Duodenal mucosa (tissue), 2 donors: Measurements from ENCODE around the gene ELN.
"Not testable (repeated sequence)": the region's sequence is repeated elsewhere in the genome, so short reads cannot be mapped to it uniquely, and the experiment has no call there.

Experiments
- H3K27ac ChIP-seq: one replicate; pipeline ENCODE4 v1.7.0; 2013; ENCODE audit warnings: low read depth, low read length
- H3K27me3 ChIP-seq, 2 donors: one replicate each; pipeline ENCODE4 v1.7.0; 2013; ENCODE audit warnings: low read length in 2 of 2, control low read depth in 1 of 2; ENCODE audit not compliant: insufficient read depth in 2 of 2, control insufficient read depth in 1 of 2
- H3K36me3 ChIP-seq, 2 donors: one replicate each; pipeline ENCODE4 v1.7.0; 2013; ENCODE audit warnings: low read length in 2 of 2, control low read depth in 1 of 2; ENCODE audit not compliant: insufficient read depth in 2 of 2, control insufficient read depth in 1 of 2
- H3K4me1 ChIP-seq, 2 donors: one replicate each; pipeline ENCODE4 v1.7.0; 2013; ENCODE audit warnings: low read length in 2 of 2, control low read depth in 1 of 2; ENCODE audit not compliant: insufficient read depth in 2 of 2, control insufficient read depth in 1 of 2
- H3K4me3 ChIP-seq, 2 donors: one replicate each; pipeline ENCODE4 v1.7.0; 2013; ENCODE audit warnings: low read length in 2 of 2, low read depth in 1 of 2
- H3K9ac ChIP-seq, 2 donors: one replicate each; pipeline ENCODE4 v1.7.0; 2013; ENCODE audit warnings: low read length in 2 of 2, low read depth in 1 of 2
- H3K9me3 ChIP-seq, 2 donors: one replicate each; pipeline ENCODE4 v1.7.0; 2013; ENCODE audit warnings: low read length in 2 of 2, control low read depth in 1 of 2; ENCODE audit not compliant: control insufficient read depth in 1 of 2

ELN gene

GRCh38 chr7:74040791-74041520 is 13.0 kb downstream of the ELN start:
- Histone ChIP-seq H3K4me3 (no peak overlapping the region), H3K36me3 (no peaks in the 10 kb centered on the region), H3K27me3 (no peaks in the 10 kb centered on the region), H3K9ac (no peak overlapping the region), H3K4me1 (no peaks in the 10 kb centered on the region), H3K9me3 (no peaks in the 10 kb centered on the region), H3K27ac (no peak overlapping the region)

- Histone ChIP-seq H3K4me3 (no peak overlapping the region), H3K36me3 (no peaks in the 10 kb centered on the region), H3K4me1 (no peaks in the 10 kb centered on the region), H3K9me3 (no peaks in the 10 kb centered on the region), H3K9ac (no peak overlapping the region), H3K27ac (no peak overlapping the region), H3K27me3 (no peaks in the 10 kb centered on the region)
Observed at GRCh38 chr7:74042746-74043522, 15.0 kb downstream of the ELN start.

- Histone ChIP-seq H3K4me3 (no peak overlapping the region), H3K36me3 (peaks cover 0 to under 1% of the 10 kb centered on the region in 2 donors), H3K9ac (no peak overlapping the region), H3K27me3 (no peaks in the 10 kb centered on the region), H3K4me1 (no peaks in the 10 kb centered on the region), H3K9me3 (no peaks in the 10 kb centered on the region), H3K27ac (no peak overlapping the region)
Observed at GRCh38 chr7:74043523-74043951, 15.6 kb downstream of the ELN start.

GRCh38 chr7:74044366-74045350 is 16.7 kb downstream of the ELN start:
- peaks cover 0 to 12% of the 10 kb centered on the region in 2 donors for H3K36me3 ChIP-seq

GRCh38 chr7:74046581-74046980 is 18.6 kb downstream of the ELN start:
- H3K4me3 ChIP-seq, H3K27me3 ChIP-seq, H3K9me3 ChIP-seq, H3K27ac ChIP-seq, H3K4me1 ChIP-seq, H3K9ac ChIP-seq: not testable (repeated sequence)
- peaks cover 0 to 15% of the 10 kb centered on the region in 2 donors for H3K36me3 ChIP-seq

More at GRCh38 chr7:74044366-74045350, 16.7 kb downstream of the ELN start:
- Histone ChIP-seq H3K4me3 (no peak overlapping the region), H3K27ac (no peak overlapping the region), H3K9me3 (no peaks in the 10 kb centered on the region), H3K27me3 (no peaks in the 10 kb centered on the region), H3K9ac (no peak overlapping the region), H3K4me1 (no peaks in the 10 kb centered on the region)

- Histone ChIP-seq H3K36me3 (peaks cover 0 to 15% of the 10 kb centered on the region in 2 donors), H3K27me3 (no peaks in the 10 kb centered on the region)
Observed at GRCh38 chr7:74047804-74048380, 19.9 kb downstream of the ELN start.

GRCh38 chr7:74048999-74049599 is 21.1 kb downstream of the ELN start:
- Histone ChIP-seq H3K4me1 (no peaks in the 10 kb centered on the region), H3K27me3 (no peaks in the 10 kb centered on the region), H3K4me3 (no peak overlapping the region), H3K27ac (no peak overlapping the region), H3K36me3 (peaks cover 0 to 15% of the 10 kb centered on the region in 2 donors), H3K9ac (no peak overlapping the region), H3K9me3 (no peaks in the 10 kb centered on the region)

More at GRCh38 chr7:74047804-74048380, 19.9 kb downstream of the ELN start:
- Histone ChIP-seq H3K4me1 (no peaks in the 10 kb centered on the region), H3K9ac (no peak overlapping the region), H3K9me3 (no peaks in the 10 kb centered on the region), H3K27ac (no peak overlapping the region), H3K4me3 (no peak overlapping the region)

- Histone ChIP-seq H3K9ac (no peak overlapping the region), H3K9me3 (no peaks in the 10 kb centered on the region), H3K36me3 (peaks cover 0 to 15% of the 10 kb centered on the region in 2 donors), H3K4me3 (no peak overlapping the region), H3K4me1 (no peaks in the 10 kb centered on the region), H3K27me3 (no peaks in the 10 kb centered on the region), H3K27ac (no peak overlapping the region)
Observed at GRCh38 chr7:74049997-74050798, 22.2 kb downstream of the ELN start.

GRCh38 chr7:74051193-74051592 is 23.2 kb downstream of the ELN start:
- Histone ChIP-seq H3K9ac (no peak overlapping the region), H3K27ac (no peak overlapping the region), H3K4me1 (no peaks in the 10 kb centered on the region), H3K27me3 (no peaks in the 10 kb centered on the region), H3K4me3 (no peak overlapping the region), H3K36me3 (peaks cover 0 to 15% of the 10 kb centered on the region in 2 donors), H3K9me3 (no peaks in the 10 kb centered on the region)
